WERI-Rb-1 (cell line): Measurements from ENCODE around the gene UROC1.

ENCODE experiments used
- DNase-seq: peaks from one replicate; pipeline ENCODE4 v3.0.0-alpha.2; 2020
- H3K27ac ChIP-seq: fragments of 250-450 bp; sonication (Bioruptor Pico); 2 replicates; pipeline ENCODE4 v1.5.1; 2020; ENCODE audit warnings: mild to moderate bottlenecking, moderate library complexity
- H3K27me3 ChIP-seq: fragments of 250-450 bp; sonication (Bioruptor Pico); 2 replicates; pipeline ENCODE4 v1.5.1; 2021; ENCODE audit warnings: mild to moderate bottlenecking, low read depth, moderate library complexity; ENCODE audit not compliant: insufficient read depth, severe bottlenecking
- H3K36me3 ChIP-seq: fragments of 250-450 bp; sonication (Bioruptor Pico); 2 replicates; pipeline ENCODE4 v1.5.1; 2020; ENCODE audit warnings: mild to moderate bottlenecking, moderate library complexity
- H3K4me3 ChIP-seq: 2 replicates; pipeline ENCODE4 v1.5.1; 2011; ENCODE audit warnings: low read depth, mild to moderate bottlenecking, control low read depth, low read length
- H3K9me3 ChIP-seq: fragments of 250-450 bp; sonication (Bioruptor Pico); 2 replicates; pipeline ENCODE4 v1.5.1; 2021; ENCODE audit warnings: mild to moderate bottlenecking, moderate library complexity; ENCODE audit not compliant: severe bottlenecking
- TF ChIP-seq, protein P1 (sequence below): IDR thresholded peaks from 2 replicates; pipeline ENCODE4 v1.5.1; 2011; ENCODE audit warnings: low read depth, mild to moderate bottlenecking, control low read depth, inconsistent platforms, low read length

Gene UROC1

GRCh38 chr3:126445506-126445905, 72.1 kb downstream of the UROC1 start:
- no peaks in the 10 kb centered on the region for H3K9me3 ChIP-seq
- H3K27me3 ChIP-seq = no peaks in the 10 kb centered on the region
- H3K36me3 ChIP-seq = peaks cover 17% of the 10 kb centered on the region
- H3K27ac ChIP-seq = no peak overlapping the region
- TF ChIP-seq, protein P1, sequence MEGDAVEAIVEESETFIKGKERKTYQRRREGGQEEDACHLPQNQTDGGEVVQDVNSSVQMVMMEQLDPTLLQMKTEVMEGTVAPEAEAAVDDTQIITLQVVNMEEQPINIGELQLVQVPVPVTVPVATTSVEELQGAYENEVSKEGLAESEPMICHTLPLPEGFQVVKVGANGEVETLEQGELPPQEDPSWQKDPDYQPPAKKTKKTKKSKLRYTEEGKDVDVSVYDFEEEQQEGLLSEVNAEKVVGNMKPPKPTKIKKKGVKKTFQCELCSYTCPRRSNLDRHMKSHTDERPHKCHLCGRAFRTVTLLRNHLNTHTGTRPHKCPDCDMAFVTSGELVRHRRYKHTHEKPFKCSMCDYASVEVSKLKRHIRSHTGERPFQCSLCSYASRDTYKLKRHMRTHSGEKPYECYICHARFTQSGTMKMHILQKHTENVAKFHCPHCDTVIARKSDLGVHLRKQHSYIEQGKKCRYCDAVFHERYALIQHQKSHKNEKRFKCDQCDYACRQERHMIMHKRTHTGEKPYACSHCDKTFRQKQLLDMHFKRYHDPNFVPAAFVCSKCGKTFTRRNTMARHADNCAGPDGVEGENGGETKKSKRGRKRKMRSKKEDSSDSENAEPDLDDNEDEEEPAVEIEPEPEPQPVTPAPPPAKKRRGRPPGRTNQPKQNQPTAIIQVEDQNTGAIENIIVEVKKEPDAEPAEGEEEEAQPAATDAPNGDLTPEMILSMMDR = no peak
- no peak for DNase-seq
- no peak overlapping the region for H3K4me3 ChIP-seq

- peaks cover 18% of the 10 kb centered on the region for H3K36me3 ChIP-seq
- H3K27me3 ChIP-seq = no peaks in the 10 kb centered on the region
- no peak overlapping the region for H3K4me3 ChIP-seq
- H3K9me3 ChIP-seq = no peaks in the 10 kb centered on the region
- H3K27ac ChIP-seq = no peak overlapping the region
- TF ChIP-seq, protein P1 = no peak
- no peak for DNase-seq
Observed at GRCh38 chr3:126442856-126443242, 74.7 kb downstream of the UROC1 start.

DNA sequence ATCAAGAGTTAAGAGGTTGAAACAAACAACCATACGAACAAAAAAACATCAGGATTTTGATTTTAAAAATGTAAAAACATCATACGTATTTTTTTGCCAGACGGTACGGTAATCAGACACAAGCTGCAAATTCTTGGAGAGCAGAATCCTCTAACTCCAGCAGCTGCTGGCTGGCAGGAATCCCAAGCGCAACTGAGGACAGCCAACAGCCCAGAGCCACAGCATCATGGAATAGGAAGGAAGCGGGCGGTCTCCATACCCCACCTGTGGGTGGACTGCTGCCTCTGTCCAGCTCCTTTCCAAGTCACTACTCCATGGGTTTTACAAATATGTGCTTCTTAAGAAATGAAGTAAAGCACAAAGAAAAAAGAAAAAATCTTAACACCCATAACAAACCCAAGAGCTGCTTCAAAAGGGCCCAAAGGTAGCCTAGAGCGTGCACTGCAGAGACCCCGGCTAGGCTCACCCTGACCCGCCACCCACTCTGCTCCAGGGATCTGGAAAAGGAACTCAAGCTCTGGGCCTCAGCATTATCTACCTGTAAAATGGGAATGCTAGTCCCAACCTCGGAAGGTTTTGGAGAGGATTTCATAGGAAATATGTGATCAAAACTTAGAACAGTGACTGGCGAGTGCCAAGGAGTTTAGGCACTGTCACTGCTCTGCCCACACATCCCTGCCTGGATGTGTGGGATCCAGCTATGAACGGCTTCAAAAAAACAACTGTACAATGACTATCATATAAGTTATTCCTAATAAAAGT, 75.3 kb downstream of the UROC1 start:
- no peak overlapping the region for H3K27ac ChIP-seq
- no peak for DNase-seq
- peaks cover 18% of the 10 kb centered on the region for H3K36me3 ChIP-seq
- no peaks in the 10 kb centered on the region for H3K9me3 ChIP-seq
- no peak overlapping the region for H3K4me3 ChIP-seq
- H3K27me3 ChIP-seq = no peaks in the 10 kb centered on the region
- TF ChIP-seq, protein P1 = no peak

GRCh38 chr3:126441256-126441880, 76.2 kb downstream of the UROC1 start:
- no peaks in the 10 kb centered on the region for H3K27me3 ChIP-seq
- H3K27ac ChIP-seq = no peak overlapping the region
- no peak for DNase-seq
- TF ChIP-seq, protein P1 = no peak
- no peak overlapping the region for H3K4me3 ChIP-seq
- H3K36me3 ChIP-seq = peaks cover 18% of the 10 kb centered on the region
- no peaks in the 10 kb centered on the region for H3K9me3 ChIP-seq

DNA sequence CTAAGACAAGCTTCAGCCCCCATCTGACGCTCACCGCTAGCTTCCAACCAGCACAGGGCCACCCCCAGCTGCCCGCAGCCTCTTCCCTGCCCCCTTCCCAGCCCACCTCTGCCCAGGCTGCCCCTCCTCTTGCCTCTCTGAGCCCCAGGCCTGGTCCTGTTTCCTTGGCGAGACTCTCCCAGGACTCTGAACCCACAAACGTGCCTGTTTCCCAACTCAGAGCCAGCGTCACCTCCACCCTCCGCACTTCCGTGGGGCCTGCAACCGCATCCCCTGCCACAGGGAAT, 76.9 kb downstream of the UROC1 start:
- Histone ChIP-seq H3K27me3 (no peaks in the 10 kb centered on the region), H3K36me3 (peaks cover 18% of the 10 kb centered on the region), H3K27ac (no peak overlapping the region), H3K4me3 (no peak overlapping the region), H3K9me3 (no peaks in the 10 kb centered on the region)
- TF ChIP-seq, protein P1 = no peak
- DNase-seq = no peak
